ENCODE results near the gene RFX8. TPM values are rescaled to one million over a fixed set of nuclear protein-coding genes. Genes with fewer than 3 reads are reported as not detected.

RFX8 gene
- polyA plus RNA-seq, 1 of the 3 experiments (the other 2 are of a cell fraction), result 0.07 TPM

DNA sequence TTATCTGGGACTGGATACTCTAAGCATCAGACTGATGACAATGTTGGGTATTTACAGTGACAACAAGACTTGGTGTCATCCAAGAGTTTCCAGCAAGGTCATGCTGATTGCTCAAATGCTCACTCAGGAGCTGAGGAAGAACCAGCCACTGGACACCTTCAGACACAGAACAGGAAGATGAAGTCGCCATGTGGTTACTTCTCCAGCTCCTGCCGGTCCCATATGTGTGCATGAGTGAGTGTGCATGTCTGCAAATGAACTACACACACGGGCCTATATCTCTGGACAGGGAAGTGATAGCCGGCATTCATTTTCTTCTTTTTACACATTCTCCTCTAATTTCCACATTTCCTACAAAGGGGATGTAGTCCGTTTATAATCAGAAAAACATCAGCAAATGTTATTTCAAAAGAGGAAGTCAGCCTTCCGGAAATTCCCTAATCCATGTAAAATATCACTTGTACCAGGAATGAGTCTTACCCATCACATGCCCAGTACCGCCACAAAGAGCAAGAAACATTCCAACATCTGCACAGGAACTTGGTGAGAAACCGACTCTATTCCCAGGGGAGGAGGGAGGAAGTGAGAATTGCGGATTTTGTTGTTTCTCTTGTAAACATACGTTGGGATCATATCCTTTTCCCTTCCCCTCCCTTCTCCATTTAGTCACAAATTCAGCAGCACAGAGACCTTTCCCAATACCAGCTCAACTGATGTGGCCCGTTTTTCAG is 10.8 kb downstream of the RFX8 start:
- Histone ChIP-seq H3K9me2 (no peaks in the 10 kb centered on the region), H3K36me3 (replicated peaks in 1 of 2; ENCODE audit: control insufficient read depth in 1 of 2, insufficient read depth in 2 of 2, low read length in 1 of 2) (no peaks in the 10 kb centered on the region), H3K4me1 (ENCODE audit: control insufficient read depth in 1 of 2, insufficient read depth in 2 of 2, low read depth in 1 of 2, low read length in 1 of 2) (peaks cover 8 to 12% of the 10 kb centered on the region in 2 experiments; a peak in 2 of 4 replicates), H3K9ac (no peak overlapping the region), H3K4me2 (no peak overlapping the region), H3K27ac (ENCODE audit: low read depth in 2 of 2, low read length in 1 of 2) (peak overlapping the region in 1 of 2 experiments; percentile 25; a peak in 2 of 4 replicates), H3K9me3 (no peaks in the 10 kb centered on the region), H3F3A (replicated peaks; ENCODE audit: insufficient read depth) (no peaks in the 10 kb centered on the region), H3K4me3 (ENCODE audit: low read depth in 2 of 2, low read length in 1 of 2) (no peak overlapping the region), H3K79me2 (ENCODE audit: insufficient read depth) (no peaks in the 10 kb centered on the region), H3K27me3 (ENCODE audit: insufficient read depth) (no peaks in the 10 kb centered on the region), H4K20me1 (ENCODE audit: insufficient read depth) (no peaks in the 10 kb centered on the region), H2AFZ (ENCODE audit: low read depth) (0 out of 2 replicates have a peak overlapping the region, but pooled peaks have one; percentile 23)
- TF ChIP-seq FOSL2 (IDR thresholded peaks at IDR 0.05; ENCODE audit: borderline replicate concordance, low read depth) (no peak), FOXM1 (IDR thresholded peaks at IDR 0.05; ENCODE audit: low read depth) (no peak), EP300 (IDR thresholded peaks at IDR 0.05; ENCODE audit: borderline replicate concordance in 1 of 2, low read depth in 1 of 2, low read length in 1 of 2) (no peak), ELF1 (IDR thresholded peaks at IDR 0.05) (no peak), RCOR1 (IDR thresholded peaks at IDR 0.05; ENCODE audit: low read length) (no peak), RFX5 (IDR thresholded peaks at IDR 0.05; ENCODE audit: low read length) (no peak), POLR2AphosphoS5 (IDR thresholded peaks at IDR 0.05; ENCODE audit: low read depth, low read length) (no peak), REST (IDR thresholded peaks at IDR 0.05; ENCODE audit: low read depth, low read length) (no peak), EZH2phosphoT487 (IDR thresholded peaks at IDR 0.05; ENCODE audit: borderline replicate concordance, low read depth) (no peak), MAX (IDR thresholded peaks at IDR 0.05; ENCODE audit: low read depth) (no peak)
- WGBS (ENCODE audit: low lambda C conversion rate), result 65% methylated on average over 11 of the region's 11 CpGs
- ChIA-PET CTCF (interaction anchor here (1.1 kb wide), 1 partner anchor 32 kb away, joined by 4 read pairs; no protein-coding TSS in a partner anchor), POLR2A (no interaction called here)
- DNase-seq, result no peak

- no peak overlapping the region for H3K27ac ChIP-seq (ENCODE audit: low read depth in 2 of 2, low read length in 1 of 2)
- no peak overlapping the region for H3K9ac ChIP-seq
- ChIA-PET POLR2A (no interaction called here), CTCF (interaction anchor here (1.1 kb wide), 1 partner anchor 32 kb away, joined by 4 read pairs; no protein-coding TSS in a partner anchor)
- peaks cover 8 to 12% of the 10 kb centered on the region in 2 experiments; a peak in 2 of 4 replicates for H3K4me1 ChIP-seq (ENCODE audit: control insufficient read depth in 1 of 2, insufficient read depth in 2 of 2, low read depth in 1 of 2, low read length in 1 of 2)
- H2AFZ ChIP-seq (ENCODE audit: low read depth), result no peak overlapping the region
- H3K79me2 ChIP-seq (ENCODE audit: insufficient read depth), result no peaks in the 10 kb centered on the region
- no peaks in the 10 kb centered on the region for H3K27me3 ChIP-seq (ENCODE audit: insufficient read depth)
- no peaks in the 10 kb centered on the region for H3K9me2 ChIP-seq
- H4K20me1 ChIP-seq (ENCODE audit: insufficient read depth), result no peaks in the 10 kb centered on the region
- no peak for DNase-seq
- no peak overlapping the region for H3K4me3 ChIP-seq (ENCODE audit: low read depth in 2 of 2, low read length in 1 of 2)
- H3K9me3 ChIP-seq, result no peaks in the 10 kb centered on the region
- no peaks in the 10 kb centered on the region for H3K36me3 ChIP-seq (replicated peaks in 1 of 2; ENCODE audit: control insufficient read depth in 1 of 2, insufficient read depth in 2 of 2, low read length in 1 of 2)
- H3K4me2 ChIP-seq, result no peak overlapping the region
- no peaks in the 10 kb centered on the region for H3F3A ChIP-seq (replicated peaks; ENCODE audit: insufficient read depth)
- 93% methylated on average over 2 of the region's 8 CpGs for WGBS (ENCODE audit: low lambda C conversion rate)
- TF ChIP-seq RFX5 (IDR thresholded peaks at IDR 0.05; ENCODE audit: low read length) (no peak), TCF12 (IDR thresholded peaks at IDR 0.05) (no peak), MXI1 (IDR thresholded peaks at IDR 0.05; ENCODE audit: low read depth, low read length) (no peak), RAD21 (IDR thresholded peaks at IDR 0.05; ENCODE audit: low read length) (no peak), CHD2 (IDR thresholded peaks at IDR 0.05; ENCODE audit: low read length, partially characterized antibody) (no peak), RXRA (IDR thresholded peaks at IDR 0.05; ENCODE audit: borderline replicate concordance, low read depth) (no peak), EP300 (IDR thresholded peaks at IDR 0.05; ENCODE audit: borderline replicate concordance in 1 of 2, low read depth in 1 of 2, low read length in 1 of 2) (no peak), MAX (IDR thresholded peaks at IDR 0.05; ENCODE audit: low read depth) (no peak), MEF2A (IDR thresholded peaks at IDR 0.05; ENCODE audit: borderline replicate concordance, low read depth) (no peak)
- TF ChIP-seq, protein P1, sequence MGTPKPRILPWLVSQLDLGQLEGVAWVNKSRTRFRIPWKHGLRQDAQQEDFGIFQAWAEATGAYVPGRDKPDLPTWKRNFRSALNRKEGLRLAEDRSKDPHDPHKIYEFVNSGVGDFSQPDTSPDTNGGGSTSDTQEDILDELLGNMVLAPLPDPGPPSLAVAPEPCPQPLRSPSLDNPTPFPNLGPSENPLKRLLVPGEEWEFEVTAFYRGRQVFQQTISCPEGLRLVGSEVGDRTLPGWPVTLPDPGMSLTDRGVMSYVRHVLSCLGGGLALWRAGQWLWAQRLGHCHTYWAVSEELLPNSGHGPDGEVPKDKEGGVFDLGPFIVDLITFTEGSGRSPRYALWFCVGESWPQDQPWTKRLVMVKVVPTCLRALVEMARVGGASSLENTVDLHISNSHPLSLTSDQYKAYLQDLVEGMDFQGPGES (IDR thresholded peaks at IDR 0.05; ENCODE audit: low read depth, low read length), result no peak
- TF ChIP-seq, protein P2, sequence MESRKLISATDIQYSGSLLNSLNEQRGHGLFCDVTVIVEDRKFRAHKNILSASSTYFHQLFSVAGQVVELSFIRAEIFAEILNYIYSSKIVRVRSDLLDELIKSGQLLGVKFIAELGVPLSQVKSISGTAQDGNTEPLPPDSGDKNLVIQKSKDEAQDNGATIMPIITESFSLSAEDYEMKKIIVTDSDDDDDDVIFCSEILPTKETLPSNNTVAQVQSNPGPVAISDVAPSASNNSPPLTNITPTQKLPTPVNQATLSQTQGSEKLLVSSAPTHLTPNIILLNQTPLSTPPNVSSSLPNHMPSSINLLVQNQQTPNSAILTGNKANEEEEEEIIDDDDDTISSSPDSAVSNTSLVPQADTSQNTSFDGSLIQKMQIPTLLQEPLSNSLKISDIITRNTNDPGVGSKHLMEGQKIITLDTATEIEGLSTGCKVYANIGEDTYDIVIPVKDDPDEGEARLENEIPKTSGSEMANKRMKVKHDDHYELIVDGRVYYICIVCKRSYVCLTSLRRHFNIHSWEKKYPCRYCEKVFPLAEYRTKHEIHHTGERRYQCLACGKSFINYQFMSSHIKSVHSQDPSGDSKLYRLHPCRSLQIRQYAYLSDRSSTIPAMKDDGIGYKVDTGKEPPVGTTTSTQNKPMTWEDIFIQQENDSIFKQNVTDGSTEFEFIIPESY (IDR thresholded peaks at IDR 0.05; ENCODE audit: borderline replicate concordance, low read depth), result no peak
These were observed 11.5 kb downstream of the RFX8 start for GRCh38 chr2:101463421-101463820.

Data from SK-N-SH (cell line).